ENCODE measurements around the gene LPCAT2.

The LPCAT2 gene

GRCh38 chr16:55577887-55578286 is 69.0 kb downstream of the LPCAT2 start:
- no peak for DNase-seq (ENCODE audit: low read depth)
- TF ChIP-seq CTCF (IDR thresholded peaks at IDR 0.05; ENCODE audit: low read depth, low read length, missing control alignments) = no peak
- H3K4me3 ChIP-seq (ENCODE audit: low read depth, low read length) = no peak overlapping the region

GRCh38 chr16:55585631-55586030 is 76.8 kb downstream of the LPCAT2 start:
- TF ChIP-seq CTCF (IDR thresholded peaks at IDR 0.05; ENCODE audit: low read depth, low read length, missing control alignments) = no peak
- no peak overlapping the region for H3K4me3 ChIP-seq (ENCODE audit: low read depth, low read length)
- DNase-seq (ENCODE audit: low read depth) = no peak

- TF ChIP-seq CTCF (IDR thresholded peaks at IDR 0.05; ENCODE audit: low read depth, low read length, missing control alignments) = no peak
- no peak for DNase-seq (ENCODE audit: low read depth)
- no peak overlapping the region for H3K4me3 ChIP-seq (ENCODE audit: low read depth, low read length)
Observed at GRCh38 chr16:55588799-55589198, 79.9 kb downstream of the LPCAT2 start.

GRCh38 chr16:55592306-55592705 is 83.4 kb downstream of the LPCAT2 start:
- H3K4me3 ChIP-seq (ENCODE audit: low read depth, low read length) = no peak overlapping the region
- DNase-seq (ENCODE audit: low read depth) = no peak
- no peak for TF ChIP-seq CTCF (IDR thresholded peaks at IDR 0.05; ENCODE audit: low read depth, low read length, missing control alignments)

- no peak for DNase-seq (ENCODE audit: low read depth)
- TF ChIP-seq CTCF (IDR thresholded peaks at IDR 0.05; ENCODE audit: low read depth, low read length, missing control alignments) = no peak
- H3K4me3 ChIP-seq (ENCODE audit: low read depth, low read length) = no peak overlapping the region
Observed at GRCh38 chr16:55597928-55598327, 89.1 kb downstream of the LPCAT2 start.

GRCh38 chr16:55605754-55606336 is 97.0 kb downstream of the LPCAT2 start:
- TF ChIP-seq CTCF (IDR thresholded peaks at IDR 0.05; ENCODE audit: low read depth, low read length, missing control alignments) = no peak
- DNase-seq (ENCODE audit: low read depth) = no peak

GRCh38 chr16:55613613-55614335 is 104.9 kb downstream of the LPCAT2 start:
- no peak overlapping the region for H3K4me3 ChIP-seq (ENCODE audit: low read depth, low read length)
- no peak for DNase-seq (ENCODE audit: low read depth)
- TF ChIP-seq CTCF (IDR thresholded peaks at IDR 0.05; ENCODE audit: low read depth, low read length, missing control alignments) = no peak

More at GRCh38 chr16:55605754-55606336, 97.0 kb downstream of the LPCAT2 start:
- H3K4me3 ChIP-seq (ENCODE audit: low read depth, low read length) = no peak overlapping the region

All from GM12864 (cell line).